GM12878 (cell line): ENCODE measurements around the gene OTOF.

Experiments
- PBX3 ChIP-seq: IDR thresholded peaks from 2 replicates; pipeline ENCODE4 v1.6.1; 2011; ENCODE audit warnings: mild to moderate bottlenecking, low read depth, low read length, moderate library complexity; ENCODE audit not compliant: insufficient replicate concordance
- POLR2AphosphoS5 ChIP-seq: IDR thresholded peaks from 2 replicates; pipeline ENCODE4 v1.6.1; 2011; ENCODE audit warnings: mild to moderate bottlenecking, low read length, inconsistent platforms
- REST ChIP-seq: IDR thresholded peaks from 2 replicates; pipeline ENCODE4 v1.6.1; 2012; ENCODE audit warnings: mild to moderate bottlenecking, low read depth, low read length
- TAF1 ChIP-seq: IDR thresholded peaks from 2 replicates; pipeline ENCODE4 v1.6.1; 2011; ENCODE audit warnings: mild to moderate bottlenecking, low read depth, low read length, borderline replicate concordance
- TF ChIP-seq, protein P1 (sequence below): IDR thresholded peaks from 2 replicates; pipeline ENCODE4 v1.6.1; 2011; ENCODE audit warnings: borderline replicate concordance, low read depth, mild to moderate bottlenecking, moderate library complexity, mixed read lengths, low read length; ENCODE audit not compliant: insufficient read depth; ENCODE audit errors: extremely low read length
- TF ChIP-seq, protein P2 (sequence below), 3 experiments: IDR thresholded peaks in 2 of 3; conservative IDR thresholded peaks in 1 of 3; 2 replicates each; pipeline ENCODE4 v1.5.1; 2011; ENCODE audit warnings: low read depth in 3 of 3, low read length in 3 of 3, mild to moderate bottlenecking in 3 of 3, control low read depth in 2 of 3, moderate library complexity in 2 of 3, inconsistent platforms in 1 of 3, mixed read lengths in 1 of 3; ENCODE audit not compliant: control insufficient read depth in 2 of 3, insufficient read depth in 1 of 3; ENCODE audit errors: extremely low read depth in 1 of 3

DNA sequence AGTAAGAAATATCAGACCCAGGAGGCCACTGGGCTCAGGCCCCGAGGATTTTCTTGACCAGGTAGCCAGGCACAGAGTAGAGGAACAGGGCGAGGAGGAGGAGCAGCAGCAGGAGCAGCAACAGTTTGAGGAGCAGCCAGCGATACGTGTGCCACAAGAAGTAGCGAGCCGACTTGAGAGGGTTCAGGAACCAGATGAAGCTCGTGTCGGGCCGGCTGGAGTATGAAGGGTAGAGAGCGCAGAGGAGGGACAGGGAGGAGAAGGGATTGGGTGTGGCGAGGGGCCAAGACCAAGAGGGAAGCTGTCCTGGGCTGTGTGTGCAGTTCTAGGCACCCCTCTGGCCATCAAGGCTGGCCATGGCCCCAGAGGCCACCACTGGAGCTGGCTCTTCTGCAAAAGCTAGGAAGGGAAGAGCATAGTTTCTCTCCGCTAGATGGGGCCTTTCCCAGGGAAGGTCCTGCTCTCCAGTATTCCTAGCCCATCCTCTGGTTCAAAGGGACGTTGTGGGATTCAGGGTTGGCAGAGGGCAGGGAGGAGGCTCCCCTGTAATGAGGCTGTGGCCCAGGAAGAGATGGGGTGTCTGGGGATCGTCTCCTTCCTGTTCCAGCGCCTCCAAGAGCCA, 17.8 kb downstream of the OTOF start:
- no peak for TF ChIP-seq REST
- TF ChIP-seq, protein P1, sequence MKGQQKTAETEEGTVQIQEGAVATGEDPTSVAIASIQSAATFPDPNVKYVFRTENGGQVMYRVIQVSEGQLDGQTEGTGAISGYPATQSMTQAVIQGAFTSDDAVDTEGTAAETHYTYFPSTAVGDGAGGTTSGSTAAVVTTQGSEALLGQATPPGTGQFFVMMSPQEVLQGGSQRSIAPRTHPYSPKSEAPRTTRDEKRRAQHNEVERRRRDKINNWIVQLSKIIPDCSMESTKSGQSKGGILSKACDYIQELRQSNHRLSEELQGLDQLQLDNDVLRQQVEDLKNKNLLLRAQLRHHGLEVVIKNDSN: no peak
- no peak for TF ChIP-seq TAF1
- TF ChIP-seq PBX3: no peak
- TF ChIP-seq POLR2AphosphoS5: no peak
- TF ChIP-seq, protein P2, sequence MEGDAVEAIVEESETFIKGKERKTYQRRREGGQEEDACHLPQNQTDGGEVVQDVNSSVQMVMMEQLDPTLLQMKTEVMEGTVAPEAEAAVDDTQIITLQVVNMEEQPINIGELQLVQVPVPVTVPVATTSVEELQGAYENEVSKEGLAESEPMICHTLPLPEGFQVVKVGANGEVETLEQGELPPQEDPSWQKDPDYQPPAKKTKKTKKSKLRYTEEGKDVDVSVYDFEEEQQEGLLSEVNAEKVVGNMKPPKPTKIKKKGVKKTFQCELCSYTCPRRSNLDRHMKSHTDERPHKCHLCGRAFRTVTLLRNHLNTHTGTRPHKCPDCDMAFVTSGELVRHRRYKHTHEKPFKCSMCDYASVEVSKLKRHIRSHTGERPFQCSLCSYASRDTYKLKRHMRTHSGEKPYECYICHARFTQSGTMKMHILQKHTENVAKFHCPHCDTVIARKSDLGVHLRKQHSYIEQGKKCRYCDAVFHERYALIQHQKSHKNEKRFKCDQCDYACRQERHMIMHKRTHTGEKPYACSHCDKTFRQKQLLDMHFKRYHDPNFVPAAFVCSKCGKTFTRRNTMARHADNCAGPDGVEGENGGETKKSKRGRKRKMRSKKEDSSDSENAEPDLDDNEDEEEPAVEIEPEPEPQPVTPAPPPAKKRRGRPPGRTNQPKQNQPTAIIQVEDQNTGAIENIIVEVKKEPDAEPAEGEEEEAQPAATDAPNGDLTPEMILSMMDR (IDR thresholded peaks at IDR 0.05 in 2 of 3, conservative IDR thresholded peaks at IDR 0.05 in 1 of 3; ENCODE audit: control insufficient read depth in 2 of 3, extremely low read depth in 1 of 3, insufficient read depth in 1 of 3, low read depth in 3 of 3, low read length in 3 of 3): no peak
